Lower leg skin (tissue), 4 donors: Measurements from ENCODE around the gene AHCYL2. TPM values are rescaled to one million over a fixed set of nuclear protein-coding genes. Genes with fewer than 3 reads are reported as not detected.

Source experiments
- DNase-seq, 2 donors: peaks; one replicate each; pipeline ENCODE4 v3.0.0-alpha.2; 2019; ENCODE audit warnings: low spot score in 2 of 2
- H3K4me3 ChIP-seq: fragments of 200-600 bp; sonication (generic); 2 replicates; pipeline ENCODE4 v1.5.1; 2017; ENCODE audit warnings: mild to moderate bottlenecking, low read depth; ENCODE audit not compliant: poor library complexity, severe bottlenecking
- POLR2A ChIP-seq, 2 donors: fragments of 450-650 bp; IDR thresholded peaks; one replicate each; pipeline ENCODE4 v1.6.1; 2016 to 2017; ENCODE audit warnings: antibody characterized with exemption in 2 of 2, mild to moderate bottlenecking in 1 of 2, moderate library complexity in 1 of 2
- WGBS, 2 donors: methylation state at CpG; one replicate each; pipeline ENCODE4 v1.1.5; 2018; 5-methylcytosine and 5-hydroxymethylcytosine counted together
- intact Hi-C: fragments of 100-400 bp; cut with DNase I; formaldehyde crosslinking; loops from one replicate; pipeline ENCODE4 v1.15.0; 2023; ENCODE audit warnings: low total_unique reads
- total RNA-seq, 4 donors: library from RNA; depleted of rRNA; stranded (reverse); fragments of >200 nt; gene quantifications; one replicate each; pipeline ENCODE4 v1.1.0, GENCODE V29; 2016
- TF ChIP-seq, protein P1 (sequence below), 3 donors: fragments of 450-650 bp; IDR thresholded peaks; one replicate each; pipeline ENCODE4 v1.5.1; 2016; ENCODE audit warnings: antibody characterized with exemption in 3 of 3, mild to moderate bottlenecking in 3 of 3, moderate library complexity in 2 of 3

AHCYL2 gene
- total RNA-seq, 4 donors from 2014 or later, result 31.1 to 45.8 (median 39.2) TPM

DNA sequence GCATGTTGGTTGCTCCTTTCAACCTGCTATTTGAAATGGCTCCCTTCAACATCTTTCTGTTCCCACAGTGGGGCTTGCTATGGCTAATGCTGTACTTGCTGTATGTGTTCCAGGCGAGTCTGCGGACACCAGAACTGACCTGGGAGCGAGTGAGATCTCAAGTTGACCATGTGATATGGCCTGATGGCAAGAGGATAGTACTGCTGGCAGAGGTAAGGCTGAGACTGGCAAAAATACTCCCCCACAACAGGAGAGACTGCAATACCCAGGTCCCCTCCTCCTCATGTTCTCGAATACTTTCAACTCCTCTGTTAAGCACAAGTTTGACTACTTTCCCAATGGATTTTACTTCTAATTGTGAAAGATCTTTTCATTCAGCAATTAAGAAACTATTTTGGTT, 197.9 kb downstream of the AHCYL2 start:
- TF ChIP-seq, protein P1, sequence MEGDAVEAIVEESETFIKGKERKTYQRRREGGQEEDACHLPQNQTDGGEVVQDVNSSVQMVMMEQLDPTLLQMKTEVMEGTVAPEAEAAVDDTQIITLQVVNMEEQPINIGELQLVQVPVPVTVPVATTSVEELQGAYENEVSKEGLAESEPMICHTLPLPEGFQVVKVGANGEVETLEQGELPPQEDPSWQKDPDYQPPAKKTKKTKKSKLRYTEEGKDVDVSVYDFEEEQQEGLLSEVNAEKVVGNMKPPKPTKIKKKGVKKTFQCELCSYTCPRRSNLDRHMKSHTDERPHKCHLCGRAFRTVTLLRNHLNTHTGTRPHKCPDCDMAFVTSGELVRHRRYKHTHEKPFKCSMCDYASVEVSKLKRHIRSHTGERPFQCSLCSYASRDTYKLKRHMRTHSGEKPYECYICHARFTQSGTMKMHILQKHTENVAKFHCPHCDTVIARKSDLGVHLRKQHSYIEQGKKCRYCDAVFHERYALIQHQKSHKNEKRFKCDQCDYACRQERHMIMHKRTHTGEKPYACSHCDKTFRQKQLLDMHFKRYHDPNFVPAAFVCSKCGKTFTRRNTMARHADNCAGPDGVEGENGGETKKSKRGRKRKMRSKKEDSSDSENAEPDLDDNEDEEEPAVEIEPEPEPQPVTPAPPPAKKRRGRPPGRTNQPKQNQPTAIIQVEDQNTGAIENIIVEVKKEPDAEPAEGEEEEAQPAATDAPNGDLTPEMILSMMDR (IDR thresholded peaks at IDR 0.05), result no peak
- no peak for TF ChIP-seq POLR2A (IDR thresholded peaks at IDR 0.05)
- 92 to 96% methylated on average over 4 of the region's 4 CpGs for WGBS, 2 donors
- DNase-seq, result no peak
- intact Hi-C loops, result loop anchor here (5.0 kb wide), 1 partner anchor 1550 kb away; no protein-coding TSS in a partner anchor
- H3K4me3 ChIP-seq, result no peak overlapping the region

DNA sequence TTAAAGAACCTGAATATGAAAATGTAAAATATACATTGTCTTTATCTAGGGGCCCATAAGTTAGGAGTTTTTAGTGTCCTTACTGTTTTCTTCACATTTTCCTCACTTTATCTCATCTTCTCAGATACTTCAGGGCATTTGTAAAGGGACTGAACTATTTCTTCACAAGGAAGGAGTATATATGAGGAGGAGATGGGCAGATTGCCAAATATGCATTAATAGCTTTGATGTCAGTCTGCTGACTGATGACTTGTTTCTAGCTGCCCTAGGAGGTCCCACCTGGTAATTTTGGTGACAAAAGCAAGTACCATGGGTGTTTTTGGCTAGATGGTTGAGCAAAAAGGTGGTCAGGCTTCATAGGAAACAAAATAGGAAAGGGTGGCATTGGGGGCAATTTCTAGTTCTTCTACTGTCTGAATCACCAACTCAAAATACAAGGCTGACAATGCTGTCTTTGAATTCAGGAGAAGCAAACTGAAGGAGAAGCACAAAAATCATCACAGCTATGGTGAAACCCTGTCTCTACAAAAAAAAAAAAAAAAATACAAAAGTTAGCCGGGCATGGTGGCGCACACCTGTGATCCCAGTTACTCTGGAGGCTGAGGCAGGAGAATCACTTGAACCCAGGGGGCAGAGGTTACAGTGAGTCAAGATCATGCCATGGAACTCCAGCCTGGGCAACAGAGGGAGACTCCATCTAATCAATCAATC, 199.0 kb downstream of the AHCYL2 start:
- DNase-seq, result no peak
- TF ChIP-seq POLR2A (IDR thresholded peaks at IDR 0.05), result no peak
- TF ChIP-seq, protein P1 (IDR thresholded peaks at IDR 0.05), result no peak
- intact Hi-C loops, result loop anchor here (5.0 kb wide), 1 partner anchor 1548 kb away; no protein-coding TSS in a partner anchor
- no peak overlapping the region for H3K4me3 ChIP-seq
- 94 to 100% methylated on average over 2 of the region's 2 CpGs for WGBS, 2 donors

DNA sequence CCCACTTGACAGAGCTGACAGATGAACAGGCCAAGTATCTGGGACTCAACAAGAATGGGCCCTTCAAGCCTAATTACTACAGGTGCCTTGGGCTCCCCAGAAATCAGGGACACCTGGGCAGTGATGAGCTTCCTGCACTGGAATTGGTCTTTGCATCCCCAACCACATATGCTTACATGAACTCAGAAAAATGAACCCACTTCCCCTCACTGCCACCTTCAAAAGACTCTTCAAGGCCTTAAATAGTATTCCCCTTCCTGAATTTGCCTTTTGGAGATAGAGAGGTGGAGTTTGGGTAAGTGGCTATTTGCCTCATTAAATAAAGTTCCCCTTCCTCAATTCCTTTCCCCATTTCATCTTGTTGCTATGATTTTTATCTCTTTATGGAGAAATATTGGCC, 201.7 kb downstream of the AHCYL2 start:
- TF ChIP-seq, protein P1 (IDR thresholded peaks at IDR 0.05), result no peak
- TF ChIP-seq POLR2A (IDR thresholded peaks at IDR 0.05), result no peak
- intact Hi-C loops, result no loop called here
- no peak for DNase-seq
- no peak overlapping the region for H3K4me3 ChIP-seq

DNA sequence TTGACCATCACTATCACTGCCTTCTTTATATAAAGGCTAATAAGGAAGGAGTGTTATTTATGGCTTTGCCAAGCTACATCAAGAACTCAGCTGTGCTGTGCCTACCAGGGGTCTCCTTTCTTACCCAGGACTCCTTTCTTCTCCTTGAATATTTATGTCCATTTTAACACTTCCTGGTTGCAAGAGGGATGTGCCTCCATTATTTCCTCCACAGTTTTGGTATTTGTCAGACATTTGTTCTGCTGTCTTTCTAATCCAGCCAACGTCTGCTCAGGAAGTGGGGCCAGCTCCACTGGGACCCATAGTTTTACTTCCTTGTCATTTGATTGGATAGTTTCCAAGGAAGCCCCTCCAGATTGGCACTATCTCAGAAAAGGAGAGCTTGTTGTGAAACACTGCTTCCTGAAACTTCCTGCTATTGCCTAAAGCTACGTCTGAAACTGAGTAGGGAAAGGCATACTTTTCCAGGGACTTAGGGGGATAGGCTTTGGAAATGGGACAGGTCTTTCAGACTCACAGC, 202.8 kb downstream of the AHCYL2 start:
- no peak overlapping the region for H3K4me3 ChIP-seq
- intact Hi-C loops, result no loop called here
- WGBS, 2 donors, result 52 to 61% methylated on average over 2 of the region's 2 CpGs
- no peak for DNase-seq
- TF ChIP-seq POLR2A (IDR thresholded peaks at IDR 0.05), result no peak
- TF ChIP-seq, protein P1 (IDR thresholded peaks at IDR 0.05), result no peak

DNA sequence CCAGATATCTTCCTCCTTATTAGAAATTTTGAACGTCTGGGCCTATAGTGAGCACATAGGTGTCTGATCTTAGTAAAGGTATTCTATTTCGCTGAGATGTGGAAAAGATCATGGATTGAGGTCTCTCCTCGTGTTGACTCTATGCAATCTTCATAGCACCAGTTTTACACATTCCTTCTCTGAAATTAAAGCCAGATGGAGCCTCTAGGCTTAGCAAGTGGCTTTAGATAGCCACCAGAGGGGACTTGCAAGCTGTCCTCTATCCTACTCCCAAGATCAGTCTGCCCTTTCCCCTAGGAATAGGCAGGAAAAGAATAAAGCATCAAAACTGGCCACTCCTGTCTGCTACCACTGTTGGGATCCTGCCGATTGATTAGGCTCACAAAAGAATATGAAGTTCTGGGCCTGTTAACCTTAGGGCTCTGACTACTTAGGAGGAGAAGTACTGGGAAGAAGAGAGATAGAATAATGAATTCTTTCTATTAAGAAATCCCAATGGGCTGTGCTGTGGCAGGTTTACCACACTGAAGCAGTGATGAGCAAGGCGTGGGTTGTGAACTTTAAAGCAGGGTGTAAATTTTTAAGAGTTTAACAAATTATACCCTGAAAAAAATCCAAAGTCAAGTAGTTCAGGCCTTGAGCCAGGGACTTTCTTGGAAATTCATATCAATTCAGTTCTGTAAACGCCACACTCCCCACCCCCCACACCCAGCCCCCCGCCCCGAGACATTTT, 207.2 kb downstream of the AHCYL2 start:
- TF ChIP-seq, protein P1 (IDR thresholded peaks at IDR 0.05), result no peak
- no peak for TF ChIP-seq POLR2A (IDR thresholded peaks at IDR 0.05)
- no peak for DNase-seq
- intact Hi-C loops, result no loop called here
- H3K4me3 ChIP-seq, result no peak overlapping the region
- 64 to 70% methylated on average over 8 of the region's 8 CpGs for WGBS, 2 donors
